Activated CD8-positive, alpha-beta memory T cell treated with anti-CD3 and anti-CD28 coated beads, Interleukin-2, amount 10 ng/mL, durations not matched to agents 7 days and 5 days (primary cell): ENCODE data around the gene ARL15. TPM values are rescaled to one million over a fixed set of nuclear protein-coding genes. Genes with fewer than 3 reads are reported as not detected.

ENCODE experiments used
- ATAC-seq: fragments of 150-1000 bp; cut with Tn5 transposase; one replicate; pipeline ENCODE4 v1.10.0; 2021; ENCODE audit warnings: moderate library complexity
- CTCF ChIA-PET: fragments of 350-600 bp; sonication (Branson Sonifier 250); formaldehyde crosslinking; loops from one replicate; lab custom pipeline; 2021; ENCODE audit warnings: antibody characterized with exemption; lab: Charles Lee
- DNase-seq: peaks from one replicate; pipeline ENCODE4 v3.0.0-alpha.2; 2020
- H3K27ac Mint-ChIP-seq: one replicate; pipeline ENCODE4 v1.8.0; 2021; ENCODE audit warnings: mild to moderate bottlenecking, mixed read lengths
- H3K27me3 Mint-ChIP-seq: one replicate; pipeline ENCODE4 v1.8.0; 2021; ENCODE audit warnings: mixed read lengths
- H3K36me3 Mint-ChIP-seq: one replicate; pipeline ENCODE4 v1.8.0; 2021; ENCODE audit warnings: mild to moderate bottlenecking, mixed read lengths
- H3K4me1 Mint-ChIP-seq: one replicate; pipeline ENCODE4 v1.8.0; 2021; ENCODE audit warnings: mixed read lengths
- H3K4me3 Mint-ChIP-seq: one replicate; pipeline ENCODE4 v1.8.0; 2021; ENCODE audit warnings: mild to moderate bottlenecking, moderate library complexity, mixed read lengths
- H3K9me3 Mint-ChIP-seq: one replicate; pipeline ENCODE4 v1.8.0; 2022; ENCODE audit warnings: low read depth, mixed read lengths
- total RNA-seq, 2 experiments: library from RNA; stranded (reverse); gene quantifications; one replicate each; pipeline ENCODE4 v1.2.3, GENCODE V29; 2021

The ARL15 gene
- total RNA-seq, 2 experiments from 2014 or later: 10.6 to 12.6 TPM

- Mint-ChIP-seq H3K27ac (no peak overlapping the region), H3K27me3 (no peaks in the 10 kb centered on the region), H3K36me3 (no peaks in the 10 kb centered on the region), H3K4me3 (no peak overlapping the region), H3K4me1 (no peaks in the 10 kb centered on the region), H3K9me3 (no peaks in the 10 kb centered on the region)
- no peak for ATAC-seq
- no peak for DNase-seq
- CTCF ChIA-PET: interaction anchor here (1.2 kb wide), 1 partner anchor 9 kb away, joined by 3 read pairs; no protein-coding TSS in a partner anchor
Observed at GRCh38 chr5:54186108-54186507, 124.3 kb downstream of the ARL15 start.

- no peaks in the 10 kb centered on the region for H3K36me3 Mint-ChIP-seq
- H3K27ac Mint-ChIP-seq: no peak overlapping the region
- no peaks in the 10 kb centered on the region for H3K4me1 Mint-ChIP-seq
- no peak overlapping the region for H3K4me3 Mint-ChIP-seq
- ATAC-seq (no peak), DNase-seq (no peak)
- CTCF ChIA-PET: no interaction called here
- H3K27me3 Mint-ChIP-seq: no peaks in the 10 kb centered on the region
- no peaks in the 10 kb centered on the region for H3K9me3 Mint-ChIP-seq
Observed at GRCh38 chr5:54184806-54185205, 125.6 kb downstream of the ARL15 start.

- no peaks in the 10 kb centered on the region for H3K36me3 Mint-ChIP-seq
- no peak for DNase-seq
Observed at GRCh38 chr5:54180630-54181031, 129.7 kb downstream of the ARL15 start.

GRCh38 chr5:54178991-54179390 lies 131.4 kb downstream of the ARL15 start:
- no peaks in the 10 kb centered on the region for H3K4me1 Mint-ChIP-seq
- no peaks in the 10 kb centered on the region for H3K27me3 Mint-ChIP-seq
- DNase-seq: no peak
- H3K36me3 Mint-ChIP-seq: no peaks in the 10 kb centered on the region
- no peak overlapping the region for H3K27ac Mint-ChIP-seq
- no peak overlapping the region for H3K4me3 Mint-ChIP-seq
- CTCF ChIA-PET: no interaction called here
- ATAC-seq: no peak
- no peaks in the 10 kb centered on the region for H3K9me3 Mint-ChIP-seq

More at GRCh38 chr5:54180630-54181031, 129.7 kb downstream of the ARL15 start:
- CTCF ChIA-PET: no interaction called here
- Mint-ChIP-seq H3K27me3 (no peaks in the 10 kb centered on the region), H3K27ac (no peak overlapping the region), H3K4me3 (no peak overlapping the region), H3K9me3 (no peaks in the 10 kb centered on the region), H3K4me1 (no peaks in the 10 kb centered on the region)
- ATAC-seq: no peak

DNA sequence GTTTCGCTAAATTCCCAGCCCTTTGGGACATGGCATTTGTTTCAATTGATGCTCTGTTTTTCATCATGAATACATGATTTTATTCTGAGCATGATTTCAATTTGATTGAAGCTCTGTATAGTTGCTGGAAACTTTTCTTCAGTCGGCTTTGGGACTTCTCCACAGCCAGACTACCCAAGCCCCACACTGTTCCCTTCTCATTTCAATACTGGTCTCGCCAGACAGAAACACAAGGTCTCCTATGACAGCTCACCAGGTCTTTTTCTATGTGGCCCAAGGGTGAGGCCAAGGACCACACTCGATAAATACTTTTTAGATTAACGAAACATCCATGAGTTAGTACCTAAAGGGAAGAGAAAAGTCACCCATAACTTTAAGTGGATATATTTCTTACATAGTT lies 132.2 kb downstream of the ARL15 start:
- Mint-ChIP-seq H3K27ac (no peak overlapping the region), H3K36me3 (no peaks in the 10 kb centered on the region), H3K27me3 (no peaks in the 10 kb centered on the region), H3K4me3 (no peak overlapping the region), H3K9me3 (no peaks in the 10 kb centered on the region), H3K4me1 (no peaks in the 10 kb centered on the region)
- DNase-seq (no peak), ATAC-seq (no peak)
- CTCF ChIA-PET: no interaction called here

DNA sequence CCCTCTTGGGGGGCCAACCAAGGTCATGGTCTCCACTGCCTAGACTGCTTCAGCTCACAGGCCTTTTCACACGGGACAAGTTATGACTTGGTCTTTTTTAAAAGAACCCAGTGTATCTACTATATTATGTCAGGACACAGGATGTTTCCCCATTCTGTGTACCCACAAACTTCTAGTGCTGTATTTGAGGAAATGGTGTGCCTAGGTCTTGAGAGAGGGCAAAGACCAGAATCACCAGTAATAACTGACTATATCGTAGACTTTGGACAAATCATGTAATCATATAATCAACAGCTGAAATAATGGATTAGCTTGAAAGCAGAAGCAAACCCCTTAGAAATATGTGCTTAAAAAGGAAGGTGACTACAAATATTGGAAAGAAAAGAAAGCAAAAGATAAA lies 133.3 kb downstream of the ARL15 start:
- CTCF ChIA-PET: interaction anchor here (1.1 kb wide), 1 partner anchor 9 kb away, joined by 3 read pairs; no protein-coding TSS in a partner anchor
- Mint-ChIP-seq H3K9me3 (no peaks in the 10 kb centered on the region), H3K27me3 (no peaks in the 10 kb centered on the region), H3K27ac (no peak overlapping the region), H3K4me3 (no peak overlapping the region), H3K36me3 (no peaks in the 10 kb centered on the region), H3K4me1 (peaks cover 3% of the 10 kb centered on the region)
- DNase-seq (no peak), ATAC-seq (no peak)

GRCh38 chr5:54176066-54176830 lies 134.1 kb downstream of the ARL15 start:
- no peak overlapping the region for H3K27ac Mint-ChIP-seq
- CTCF ChIA-PET: interaction anchor here (1.1 kb wide), 1 partner anchor 10 kb away, joined by 3 read pairs; no protein-coding TSS in a partner anchor
- H3K9me3 Mint-ChIP-seq: no peaks in the 10 kb centered on the region
- H3K4me1 Mint-ChIP-seq: peaks cover 7% of the 10 kb centered on the region
- no peak overlapping the region for H3K4me3 Mint-ChIP-seq
- no peaks in the 10 kb centered on the region for H3K27me3 Mint-ChIP-seq
- no peak for ATAC-seq
- no peak for DNase-seq
- H3K36me3 Mint-ChIP-seq: no peaks in the 10 kb centered on the region

DNA sequence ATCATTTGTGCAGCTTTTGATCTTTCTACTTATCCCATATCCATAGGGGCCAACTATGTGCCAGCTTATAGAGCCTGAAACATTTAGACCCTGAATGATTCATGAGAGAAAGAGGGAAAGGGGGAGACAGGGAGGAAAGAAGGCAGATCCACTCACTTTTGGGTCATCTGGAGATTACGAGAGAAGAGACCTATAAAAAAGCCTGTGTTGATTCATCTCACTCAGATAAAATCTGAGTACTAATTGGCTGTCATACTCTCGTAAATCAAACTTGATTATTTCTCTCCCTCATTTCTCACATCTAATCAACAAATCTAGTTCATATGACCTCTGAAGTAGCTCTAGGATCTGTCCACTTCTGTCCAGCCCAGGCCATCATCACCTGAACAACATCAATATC lies 137.1 kb downstream of the ARL15 start:
- no peak overlapping the region for H3K27ac Mint-ChIP-seq
- H3K36me3 Mint-ChIP-seq: peaks cover 3% of the 10 kb centered on the region
- no peak overlapping the region for H3K4me3 Mint-ChIP-seq
- H3K9me3 Mint-ChIP-seq: no peaks in the 10 kb centered on the region
- DNase-seq (no peak), ATAC-seq (no peak)
- no peaks in the 10 kb centered on the region for H3K27me3 Mint-ChIP-seq
- CTCF ChIA-PET: interaction anchor here (1.5 kb wide), 1 partner anchor 694 kb away, joined by 3 read pairs; no protein-coding TSS in a partner anchor
- H3K4me1 Mint-ChIP-seq: peaks cover 7% of the 10 kb centered on the region

GRCh38 chr5:54171645-54172384 lies 138.6 kb downstream of the ARL15 start:
- peak; percentile 41 for DNase-seq

GRCh38 chr5:54165687-54166086 lies 144.7 kb downstream of the ARL15 start:
- no peak for DNase-seq
- H3K27ac Mint-ChIP-seq: no peak overlapping the region
- ATAC-seq: no peak
- no peaks in the 10 kb centered on the region for H3K27me3 Mint-ChIP-seq
- no peak overlapping the region for H3K4me3 Mint-ChIP-seq
- CTCF ChIA-PET: no interaction called here
- H3K4me1 Mint-ChIP-seq: no peaks in the 10 kb centered on the region
- peaks cover 3% of the 10 kb centered on the region for H3K9me3 Mint-ChIP-seq
- H3K36me3 Mint-ChIP-seq: peaks cover 4% of the 10 kb centered on the region

More at GRCh38 chr5:54171645-54172384, 138.6 kb downstream of the ARL15 start:
- H3K4me3 Mint-ChIP-seq: no peak overlapping the region
- H3K36me3 Mint-ChIP-seq: peaks cover 3% of the 10 kb centered on the region
- H3K4me1 Mint-ChIP-seq: peaks cover 7% of the 10 kb centered on the region
- no peaks in the 10 kb centered on the region for H3K9me3 Mint-ChIP-seq
- ATAC-seq: no peak
- no peaks in the 10 kb centered on the region for H3K27me3 Mint-ChIP-seq
- no peak overlapping the region for H3K27ac Mint-ChIP-seq
- CTCF ChIA-PET: no interaction called here

GRCh38 chr5:54162184-54162583 lies 148.2 kb downstream of the ARL15 start:
- H3K4me3 Mint-ChIP-seq: no peak overlapping the region
- CTCF ChIA-PET: no interaction called here
- ATAC-seq: no peak
- peaks cover 2% of the 10 kb centered on the region for H3K36me3 Mint-ChIP-seq
- H3K4me1 Mint-ChIP-seq: no peaks in the 10 kb centered on the region
- H3K9me3 Mint-ChIP-seq: peaks cover 3% of the 10 kb centered on the region
- no peak for DNase-seq
- H3K27me3 Mint-ChIP-seq: no peaks in the 10 kb centered on the region
- no peak overlapping the region for H3K27ac Mint-ChIP-seq

- Mint-ChIP-seq H3K27me3 (no peaks in the 10 kb centered on the region), H3K9me3 (peaks cover 3% of the 10 kb centered on the region), H3K4me3 (no peak overlapping the region), H3K27ac (no peak overlapping the region), H3K36me3 (peaks cover 2% of the 10 kb centered on the region), H3K4me1 (no peaks in the 10 kb centered on the region)
- no peak for ATAC-seq
- CTCF ChIA-PET: no interaction called here
- no peak for DNase-seq
Observed at GRCh38 chr5:54160329-54160728, 150.0 kb downstream of the ARL15 start.

DNA sequence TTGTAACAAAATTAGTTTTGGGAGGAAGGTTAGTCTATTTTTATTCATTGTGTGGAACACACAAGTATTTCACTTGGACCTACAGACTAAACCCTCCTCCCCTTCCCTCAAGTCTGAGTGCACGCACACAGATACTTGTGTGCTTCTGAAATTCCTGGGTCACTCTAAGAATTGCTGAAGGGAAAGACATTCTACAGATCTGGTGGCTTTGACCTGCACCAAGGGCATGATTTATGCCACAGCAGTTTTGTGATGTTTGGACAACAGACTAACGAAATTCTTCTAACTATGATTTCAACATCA lies 150.5 kb downstream of the ARL15 start:
- ATAC-seq: no peak
- DNase-seq: no peak
- H3K36me3 Mint-ChIP-seq: peaks cover 2% of the 10 kb centered on the region
- no peaks in the 10 kb centered on the region for H3K4me1 Mint-ChIP-seq
- no peak overlapping the region for H3K4me3 Mint-ChIP-seq
- no peak overlapping the region for H3K27ac Mint-ChIP-seq
- CTCF ChIA-PET: no interaction called here
- peaks cover under 1% of the 10 kb centered on the region for H3K9me3 Mint-ChIP-seq
- no peaks in the 10 kb centered on the region for H3K27me3 Mint-ChIP-seq
